ENCODE data around the gene SMOC1. TPM values are rescaled to one million over a fixed set of nuclear protein-coding genes. Genes with fewer than 3 reads are reported as not detected.

Gene SMOC1
- total RNA-seq, 2 donors from 2014 or later: not detected

DNA sequence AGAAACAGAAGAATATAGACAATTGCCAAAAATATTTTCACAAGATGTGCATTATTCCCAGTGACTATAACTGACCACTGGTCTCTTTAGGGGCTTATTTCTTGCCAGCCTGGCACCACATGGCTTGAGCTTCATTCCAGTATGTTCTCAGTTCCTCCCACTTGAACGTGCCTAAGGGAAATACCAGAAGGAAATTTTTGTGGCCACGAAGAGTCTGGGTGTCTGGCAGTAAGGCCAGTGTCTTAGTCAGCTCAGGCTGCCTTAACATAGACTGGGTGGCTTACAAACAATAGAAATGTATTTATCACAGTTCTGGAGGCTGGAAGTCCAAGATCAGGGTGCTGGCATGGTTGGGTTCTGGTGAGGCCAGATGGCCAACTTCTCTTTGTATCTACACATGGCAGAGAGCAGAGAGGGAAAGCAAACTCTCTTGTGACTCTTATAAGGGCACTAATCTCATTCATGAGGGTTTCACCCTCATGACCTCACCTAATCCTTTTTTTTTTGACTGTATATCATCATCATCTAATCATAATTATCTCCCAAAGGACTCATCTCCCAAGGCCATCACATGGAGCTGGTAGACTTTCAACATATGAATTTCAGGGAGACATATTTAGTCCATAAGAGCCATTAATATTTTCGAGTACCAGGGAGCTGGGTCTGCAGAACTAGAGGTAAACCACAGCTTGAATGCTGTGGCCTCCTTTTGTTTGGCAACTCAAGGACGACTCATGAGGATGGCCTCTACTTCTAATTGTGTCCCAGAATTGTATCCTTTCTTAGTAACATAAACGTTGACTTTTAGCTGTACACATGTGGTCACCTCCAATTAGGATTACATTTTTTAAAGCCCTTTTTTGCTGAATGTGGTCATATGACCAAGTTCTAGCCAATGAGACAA lies 5.1 kb upstream of the SMOC1 start:
- no peaks in the 10 kb centered on the region for H3K36me3 Mint-ChIP-seq (ENCODE audit: low read depth)
- peaks cover 3% of the 10 kb centered on the region for H3K4me1 Mint-ChIP-seq
- H3K4me3 Mint-ChIP-seq: no peak overlapping the region
- H3K27me3 Mint-ChIP-seq: peaks cover 33% of the 10 kb centered on the region
- ATAC-seq (no peak), DNase-seq (no peak)
- H3K9me3 ChIP-seq (ENCODE audit: control insufficient read depth, low read length, poor library complexity, severe bottlenecking): no peaks in the 10 kb centered on the region
- no peak overlapping the region for H3K27ac Mint-ChIP-seq

DNA sequence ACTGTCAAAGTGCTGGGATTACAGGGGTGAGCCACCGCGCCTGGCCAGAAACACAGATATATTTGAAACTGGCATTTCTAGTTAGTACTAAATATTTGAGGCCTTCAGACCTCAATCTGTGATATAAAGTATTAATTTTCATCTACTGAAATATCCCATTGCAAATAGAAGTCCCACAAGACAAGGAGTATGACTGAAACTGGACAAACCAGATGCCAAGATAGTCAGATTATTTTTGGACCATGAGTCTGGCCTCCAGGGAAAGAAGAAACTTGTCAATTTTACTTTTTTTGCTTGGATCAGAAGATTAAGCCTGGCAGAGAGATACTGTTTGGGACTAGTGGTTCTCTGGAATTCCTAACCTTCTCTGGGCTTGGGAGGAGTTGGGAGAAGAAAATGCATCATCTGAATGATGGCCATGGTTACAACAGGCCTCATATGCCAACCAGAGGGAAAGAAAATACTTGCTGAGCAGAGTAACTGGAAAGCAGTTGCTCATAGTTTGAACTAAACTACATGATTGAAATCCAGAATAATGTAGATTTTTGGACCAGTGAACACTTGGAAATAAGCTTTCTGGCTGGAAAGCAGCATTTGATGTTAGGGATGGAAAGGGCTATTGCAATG lies 2.9 kb upstream of the SMOC1 start:
- peaks cover 36% of the 10 kb centered on the region for H3K27me3 Mint-ChIP-seq
- no peak overlapping the region for H3K4me3 Mint-ChIP-seq
- no peak overlapping the region for H3K27ac Mint-ChIP-seq
- H3K36me3 Mint-ChIP-seq (ENCODE audit: low read depth): no peaks in the 10 kb centered on the region
- ATAC-seq (no peak), DNase-seq (no peak)
- peaks cover 3% of the 10 kb centered on the region for H3K4me1 Mint-ChIP-seq
- H3K9me3 ChIP-seq (ENCODE audit: control insufficient read depth, low read length, poor library complexity, severe bottlenecking): no peaks in the 10 kb centered on the region

DNA sequence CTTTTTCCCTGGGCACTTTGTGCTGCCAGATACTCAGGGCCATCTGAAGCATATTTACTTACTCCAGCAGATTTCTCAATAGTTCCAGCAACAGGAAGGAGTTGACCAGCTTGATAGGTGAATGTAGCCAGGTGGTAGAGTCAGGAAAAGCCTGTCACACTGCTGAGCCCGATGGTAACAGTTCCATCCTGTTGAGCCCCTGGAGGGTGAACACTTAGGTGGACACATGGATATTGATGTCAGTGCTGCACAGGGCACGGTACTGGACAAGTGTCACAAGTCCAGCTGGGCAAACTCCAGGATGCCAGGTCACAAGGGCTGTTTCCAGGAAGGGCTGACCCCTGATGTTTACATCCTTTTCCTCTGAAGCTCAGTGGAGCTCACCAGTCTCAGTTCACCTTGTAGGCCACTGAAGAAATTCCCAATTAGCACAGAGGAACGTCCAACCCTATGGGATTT lies 2.3 kb upstream of the SMOC1 start:
- H3K36me3 Mint-ChIP-seq (ENCODE audit: low read depth): peaks cover 2% of the 10 kb centered on the region
- ATAC-seq: no peak
- no peak overlapping the region for H3K4me3 Mint-ChIP-seq
- H3K9me3 ChIP-seq (ENCODE audit: control insufficient read depth, low read length, poor library complexity, severe bottlenecking): no peaks in the 10 kb centered on the region
- peaks cover 41% of the 10 kb centered on the region for H3K27me3 Mint-ChIP-seq
- H3K4me1 Mint-ChIP-seq: peaks cover 3% of the 10 kb centered on the region
- no peak overlapping the region for H3K27ac Mint-ChIP-seq
- no peak for DNase-seq

DNA sequence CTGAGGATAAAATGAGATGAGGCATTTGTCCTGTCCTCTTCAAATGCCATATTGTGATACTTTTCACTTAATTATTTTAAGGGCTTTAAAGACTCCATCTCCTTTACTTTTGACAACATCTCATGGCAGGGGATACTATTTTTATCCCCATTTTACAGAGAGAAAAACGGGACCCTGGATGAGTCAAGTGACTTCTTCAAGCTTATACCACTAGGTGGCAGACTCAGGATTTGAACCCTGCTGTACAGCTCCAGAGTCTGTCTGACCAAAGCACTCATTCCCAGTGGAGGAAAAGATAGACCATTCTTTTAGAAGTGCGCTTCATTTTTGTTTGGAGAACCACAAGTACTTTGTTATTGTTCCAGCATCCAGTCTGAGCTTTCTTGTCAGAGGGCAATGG lies 1.7 kb upstream of the SMOC1 start:
- peaks cover 48% of the 10 kb centered on the region for H3K27me3 Mint-ChIP-seq
- H3K9me3 ChIP-seq (ENCODE audit: control insufficient read depth, low read length, poor library complexity, severe bottlenecking): no peaks in the 10 kb centered on the region
- H3K4me3 Mint-ChIP-seq: no peak overlapping the region
- DNase-seq (no peak), ATAC-seq (no peak)
- H3K27ac Mint-ChIP-seq: no peak overlapping the region
- H3K36me3 Mint-ChIP-seq (ENCODE audit: low read depth): peaks cover 2% of the 10 kb centered on the region
- H3K4me1 Mint-ChIP-seq: peaks cover 3% of the 10 kb centered on the region

DNA sequence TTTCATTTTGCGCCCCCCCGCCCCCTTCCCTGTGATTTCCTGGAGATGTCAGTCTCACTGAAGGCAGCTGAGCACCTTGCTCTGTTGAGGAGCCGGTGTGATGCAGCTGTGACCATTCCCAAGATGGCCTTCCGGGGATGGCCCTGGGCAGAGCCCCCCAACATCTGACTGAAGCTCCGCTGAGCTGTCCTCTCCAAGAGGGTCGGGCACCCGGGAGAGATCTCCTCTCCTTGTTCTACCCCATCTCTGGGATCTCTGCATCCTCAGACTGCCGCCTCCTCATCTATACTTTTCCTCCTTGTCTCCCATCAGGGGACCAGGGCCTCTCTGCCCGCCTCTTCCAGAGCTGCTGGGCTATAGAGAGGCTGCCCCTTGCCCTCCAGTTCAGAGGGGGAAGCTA lies 965 bp upstream of the SMOC1 start:
- peaks cover 48% of the 10 kb centered on the region for H3K27me3 Mint-ChIP-seq
- no peak for ATAC-seq

DNA sequence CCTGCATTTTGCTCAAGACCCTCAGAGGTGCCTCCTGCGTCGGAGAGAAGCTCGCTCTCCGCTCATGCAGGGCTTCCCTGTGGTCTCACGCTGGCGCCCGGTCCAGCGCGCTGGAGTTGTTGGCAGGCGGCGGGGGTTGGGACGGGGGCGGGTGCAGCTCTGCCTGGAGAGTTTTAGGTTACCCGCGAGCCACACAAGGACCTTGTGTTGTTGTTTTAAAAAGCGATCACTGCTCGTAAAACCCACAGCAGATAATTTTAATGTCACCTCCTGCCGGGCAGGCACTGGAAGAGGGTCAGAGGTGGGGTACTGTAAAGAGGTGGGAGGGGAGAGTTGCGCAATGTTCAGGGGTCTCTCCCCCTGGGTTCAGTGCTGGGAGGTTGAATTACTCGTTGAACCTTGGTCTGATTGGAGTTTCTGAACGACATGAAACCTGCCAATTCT lies 850 bp downstream of the SMOC1 start:
- peaks cover 3% of the 10 kb centered on the region for H3K4me1 Mint-ChIP-seq
- DNase-seq (no peak), ATAC-seq (no peak)
- H3K4me3 Mint-ChIP-seq: peak overlapping the region; percentile 19
- peaks cover 57% of the 10 kb centered on the region for H3K27me3 Mint-ChIP-seq
- no peaks in the 10 kb centered on the region for H3K9me3 ChIP-seq (ENCODE audit: control insufficient read depth, low read length, poor library complexity, severe bottlenecking)
- H3K36me3 Mint-ChIP-seq (ENCODE audit: low read depth): peaks cover 2% of the 10 kb centered on the region
- H3K27ac Mint-ChIP-seq: no peak overlapping the region

More for the DNA sequence above, 965 bp upstream of the SMOC1 start:
- no peaks in the 10 kb centered on the region for H3K9me3 ChIP-seq (ENCODE audit: control insufficient read depth, low read length, poor library complexity, severe bottlenecking)
- Mint-ChIP-seq H3K36me3 (ENCODE audit: low read depth) (peaks cover 2% of the 10 kb centered on the region), H3K4me3 (no peak overlapping the region), H3K27ac (no peak overlapping the region), H3K4me1 (peaks cover 3% of the 10 kb centered on the region)
- DNase-seq: no peak

DNA sequence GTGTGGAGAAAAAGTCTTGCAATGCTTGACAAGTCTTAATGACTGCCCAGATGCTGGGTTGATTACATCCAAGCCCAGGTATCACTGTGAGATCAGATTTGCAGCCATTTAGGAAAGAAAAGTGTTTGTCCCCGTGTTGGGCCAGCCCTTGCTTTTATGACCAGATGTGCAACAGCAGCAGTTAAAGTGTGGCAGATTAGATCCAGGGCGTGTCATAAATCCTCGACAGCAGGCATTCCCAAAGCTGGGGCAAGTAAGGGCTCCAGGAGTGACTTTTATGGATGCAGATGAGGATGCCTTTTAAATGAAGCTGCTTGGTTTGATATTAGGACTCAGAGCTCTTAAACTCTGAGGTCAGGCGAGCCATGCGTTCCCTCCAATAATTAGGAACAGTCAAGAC lies 1.7 kb downstream of the SMOC1 start:
- no peaks in the 10 kb centered on the region for H3K9me3 ChIP-seq (ENCODE audit: control insufficient read depth, low read length, poor library complexity, severe bottlenecking)
- DNase-seq (no peak), ATAC-seq (no peak)
- Mint-ChIP-seq H3K4me3 (no peak overlapping the region), H3K27ac (no peak overlapping the region), H3K36me3 (ENCODE audit: low read depth) (peaks cover 2% of the 10 kb centered on the region), H3K27me3 (peaks cover 59% of the 10 kb centered on the region), H3K4me1 (peaks cover 3% of the 10 kb centered on the region)

DNA sequence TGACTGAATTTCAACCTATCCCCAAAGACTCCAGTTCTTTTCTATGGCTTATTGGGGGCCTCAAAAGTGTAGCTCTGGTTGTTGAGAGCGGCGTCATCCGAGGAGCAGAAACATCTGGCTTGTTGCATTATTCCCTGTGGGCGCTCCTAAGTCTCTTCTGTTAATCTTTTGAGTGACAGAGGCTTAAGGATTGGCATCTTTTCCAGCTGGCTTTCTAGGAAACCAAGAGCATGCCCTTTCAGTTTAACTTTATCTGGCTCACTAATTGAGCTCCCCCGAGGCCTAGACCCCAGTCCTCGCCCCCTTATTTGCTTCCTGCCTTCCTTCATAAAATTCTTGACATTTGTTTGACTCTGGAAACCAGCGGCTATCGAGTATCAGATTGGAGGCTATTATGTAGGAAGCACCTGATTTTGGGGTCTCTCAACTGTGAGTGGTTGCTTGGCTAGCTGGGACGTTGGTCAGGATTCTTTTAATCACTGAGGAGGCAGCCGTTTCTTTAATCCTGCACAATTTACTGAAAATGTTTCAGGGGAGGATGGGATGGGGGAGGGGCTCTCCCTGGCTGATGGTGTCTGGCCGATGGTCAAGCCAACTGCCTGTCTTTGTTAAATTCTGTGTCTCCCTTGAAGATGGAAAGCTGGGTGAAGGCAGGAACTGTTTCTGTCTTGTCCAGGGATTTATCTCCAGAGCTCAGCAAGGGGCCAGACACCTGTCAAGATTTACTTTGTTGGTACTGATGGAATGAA lies 3.1 kb downstream of the SMOC1 start:
- no peaks in the 10 kb centered on the region for H3K9me3 ChIP-seq (ENCODE audit: control insufficient read depth, low read length, poor library complexity, severe bottlenecking)
- Mint-ChIP-seq H3K36me3 (ENCODE audit: low read depth) (peaks cover 2% of the 10 kb centered on the region), H3K27ac (no peak overlapping the region), H3K4me3 (no peak overlapping the region), H3K27me3 (peaks cover 70% of the 10 kb centered on the region), H3K4me1 (peaks cover 3% of the 10 kb centered on the region)
- no peak for ATAC-seq
- DNase-seq: no peak

DNA sequence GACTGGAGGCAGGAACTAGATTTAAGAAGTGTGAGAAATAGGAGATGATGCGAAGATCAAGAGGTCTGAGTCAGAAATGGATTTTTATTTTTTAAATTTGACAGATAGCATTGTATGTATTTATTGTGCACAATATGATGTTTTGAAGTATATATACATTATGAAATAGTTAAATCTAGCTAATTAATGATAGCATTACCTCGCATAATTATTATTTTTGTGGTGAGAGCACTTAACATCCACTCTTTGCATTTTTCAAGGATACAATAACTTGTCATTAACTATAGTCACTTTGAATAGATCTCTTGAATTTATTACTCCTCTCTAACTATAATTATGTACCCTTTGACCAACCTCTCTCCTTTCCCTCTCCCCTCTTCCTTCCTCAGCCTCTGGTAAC lies 3.7 kb downstream of the SMOC1 start:
- H3K9me3 ChIP-seq (ENCODE audit: control insufficient read depth, low read length, poor library complexity, severe bottlenecking): no peaks in the 10 kb centered on the region
- no peak for DNase-seq
- Mint-ChIP-seq H3K36me3 (ENCODE audit: low read depth) (peaks cover 2% of the 10 kb centered on the region), H3K27me3 (peaks cover 70% of the 10 kb centered on the region), H3K27ac (no peak overlapping the region), H3K4me1 (no peaks in the 10 kb centered on the region), H3K4me3 (no peak overlapping the region)
- ATAC-seq: no peak

DNA sequence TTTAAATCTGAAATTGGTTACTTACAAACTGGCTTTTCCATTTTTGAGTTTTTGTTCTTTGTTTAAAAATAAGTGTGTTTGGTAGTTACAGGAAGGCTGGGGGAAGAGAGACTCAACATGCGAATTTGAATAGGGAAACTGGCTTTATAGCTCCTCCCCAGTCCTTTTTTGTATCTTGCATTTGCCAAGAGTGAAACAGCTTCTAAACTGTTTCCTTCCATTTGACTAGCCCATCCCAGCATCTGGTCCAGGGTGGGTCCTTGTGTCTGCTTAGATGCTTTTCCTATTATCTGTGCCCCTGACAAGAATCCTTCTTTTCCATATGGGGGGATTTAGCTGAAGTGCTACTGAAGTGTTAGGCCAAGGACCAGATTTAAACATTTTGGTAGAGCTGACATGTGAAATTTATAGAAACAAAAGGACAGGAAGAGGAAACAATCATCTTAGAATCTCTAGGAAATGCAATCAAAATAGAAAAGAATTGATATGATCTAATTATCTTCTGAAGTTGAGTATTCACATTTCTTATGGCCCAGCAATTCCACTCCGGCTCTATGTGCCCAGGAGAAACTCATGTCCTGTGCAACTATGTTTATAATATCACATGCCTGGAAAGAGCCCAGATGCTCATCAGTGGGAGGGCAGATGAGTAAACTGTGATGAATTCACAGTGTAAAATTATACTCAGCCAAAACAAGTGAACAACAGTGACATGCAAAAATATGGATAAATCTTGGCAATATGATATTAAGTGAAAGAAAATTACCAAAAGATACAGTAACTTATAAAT lies 7.4 kb downstream of the SMOC1 start:
- ATAC-seq (no peak), DNase-seq (no peak)
- no peaks in the 10 kb centered on the region for H3K4me1 Mint-ChIP-seq
- H3K27ac Mint-ChIP-seq: no peak overlapping the region
- H3K9me3 ChIP-seq (ENCODE audit: control insufficient read depth, low read length, poor library complexity, severe bottlenecking): peaks cover 2% of the 10 kb centered on the region
- H3K36me3 Mint-ChIP-seq (ENCODE audit: low read depth): no peaks in the 10 kb centered on the region
- H3K27me3 Mint-ChIP-seq: peaks cover 66% of the 10 kb centered on the region
- no peak overlapping the region for H3K4me3 Mint-ChIP-seq

DNA sequence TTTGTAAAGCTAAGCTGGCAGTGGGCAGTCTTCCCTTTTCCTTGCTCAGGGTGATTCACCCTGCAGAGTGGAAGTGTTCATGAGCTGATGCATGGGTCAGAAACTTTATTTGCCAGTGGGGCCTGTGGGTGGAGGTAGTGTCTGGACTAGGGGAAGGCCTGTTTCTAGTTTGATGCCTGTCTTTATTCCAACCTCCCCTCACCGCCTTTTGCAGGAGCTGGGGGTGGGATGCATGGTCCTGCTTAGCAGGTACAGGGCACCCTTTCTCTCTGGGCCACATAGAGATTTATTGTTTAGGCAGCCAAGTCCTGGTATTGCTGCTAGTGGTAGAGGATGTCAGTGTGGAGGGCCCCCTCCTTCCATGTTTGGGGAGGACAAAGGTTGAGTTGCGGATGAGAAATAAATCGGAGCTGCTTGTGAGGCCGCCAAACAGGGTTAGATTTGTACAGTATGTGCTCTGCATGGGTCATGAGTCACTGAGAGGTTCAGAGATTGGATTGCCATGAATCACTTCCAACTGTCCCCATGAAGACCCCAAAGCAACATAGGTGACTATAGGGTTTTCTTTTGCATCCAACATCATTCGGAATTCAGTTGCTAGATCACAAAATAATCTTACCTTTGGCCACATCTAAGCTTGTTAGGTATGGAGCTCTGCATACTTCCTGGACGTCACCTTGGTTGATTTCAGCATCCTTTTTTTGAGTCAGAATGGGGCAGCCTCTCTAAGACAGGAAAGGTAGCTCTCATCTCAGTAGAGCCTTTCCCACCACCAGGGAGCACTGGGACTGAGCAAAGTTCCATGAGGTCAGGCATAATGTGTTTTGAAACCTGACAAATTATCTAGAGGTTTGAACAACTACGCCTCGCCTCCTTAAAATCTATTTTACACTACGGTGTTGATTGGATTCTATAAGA lies 8.8 kb downstream of the SMOC1 start:
- H3K4me3 Mint-ChIP-seq: no peak overlapping the region
- no peak overlapping the region for H3K27ac Mint-ChIP-seq

DNA sequence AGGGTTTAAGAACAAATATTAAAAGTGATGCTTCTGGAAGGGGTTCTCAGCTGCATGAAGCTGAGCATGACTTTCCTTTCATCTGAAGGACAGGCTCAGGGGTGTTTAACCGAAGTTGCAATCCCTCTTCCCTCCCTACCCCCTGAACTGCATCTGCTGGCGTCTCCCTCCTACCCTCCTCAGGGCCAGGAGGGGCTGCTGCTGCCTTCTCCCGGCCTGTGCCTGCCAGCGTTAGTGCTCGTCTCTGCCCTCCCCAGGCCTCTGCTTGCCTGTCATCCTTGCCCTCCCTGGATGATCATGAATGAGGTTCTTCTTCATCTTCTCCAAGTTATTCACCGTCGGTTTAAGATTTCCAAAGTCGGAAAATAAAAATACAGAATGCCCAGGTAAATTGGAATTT lies 12.2 kb downstream of the SMOC1 start:
- Mint-ChIP-seq H3K36me3 (ENCODE audit: low read depth) (no peaks in the 10 kb centered on the region), H3K27ac (no peak overlapping the region), H3K4me1 (no peaks in the 10 kb centered on the region), H3K27me3 (peaks cover 64% of the 10 kb centered on the region), H3K4me3 (no peak overlapping the region)
- H3K9me3 ChIP-seq (ENCODE audit: control insufficient read depth, low read length, poor library complexity, severe bottlenecking): peaks cover 2% of the 10 kb centered on the region
- ATAC-seq (no peak), DNase-seq (no peak)

More for the DNA sequence above, 8.8 kb downstream of the SMOC1 start:
- H3K4me1 Mint-ChIP-seq: no peaks in the 10 kb centered on the region
- H3K27me3 Mint-ChIP-seq: peaks cover 64% of the 10 kb centered on the region
- peaks cover 2% of the 10 kb centered on the region for H3K9me3 ChIP-seq (ENCODE audit: control insufficient read depth, low read length, poor library complexity, severe bottlenecking)
- ATAC-seq: no peak
- no peaks in the 10 kb centered on the region for H3K36me3 Mint-ChIP-seq (ENCODE audit: low read depth)
- DNase-seq: no peak

All from T-helper 17 cell (primary cell).